AG04450 (cell line): ENCODE data around the gene PARP16. TPM values are rescaled to one million over a fixed set of nuclear protein-coding genes. Genes with fewer than 3 reads are reported as not detected.

ENCODE experiments used
- CTCF ChIA-PET: fragments of 300-600, 350-600 bp; formaldehyde crosslinking; extraction: SDS; loops from one replicate; lab custom pipeline; 2022; ENCODE audit warnings: antibody characterized with exemption, inconsistent platforms; lab: Charles Lee
- POLR2A ChIA-PET: fragments of 350-600 bp; formaldehyde crosslinking; extraction: SDS; loops from one replicate; lab custom pipeline; 2021; ENCODE audit warnings: antibody characterized with exemption, inconsistent platforms; lab: Yijun Ruan, JAX
- DNase-seq: peaks from one replicate; pipeline ENCODE4 v3.0.0-alpha.2; 2011; ENCODE audit warnings: low read depth, low spot score
- H3K27ac ChIP-seq: one replicate; pipeline ENCODE4 v1.5.1; 2012; ENCODE audit warnings: low read depth, low read length, control low read depth
- H3K27me3 ChIP-seq: one replicate; pipeline ENCODE4 v1.6.0; 2012; ENCODE audit warnings: low read length; ENCODE audit not compliant: control insufficient read depth, insufficient read depth
- H3K4me3 ChIP-seq: 2 replicates; pipeline ENCODE4 v1.5.1; 2011; ENCODE audit warnings: mild to moderate bottlenecking, low read depth, low read length, control low read depth
- H3K9me3 ChIP-seq: 2 replicates; pipeline ENCODE4 v1.5.1; 2012; ENCODE audit warnings: low read length; ENCODE audit not compliant: control insufficient read depth, insufficient read depth
- polyA plus RNA-seq: library from polyadenylated mRNA; depleted of rRNA; stranded (reverse); fragments of >200 nt; gene quantifications from 2 replicates; pipeline ENCODE4 v1.2.3, GENCODE V29; 2011
- TF ChIP-seq, protein P1 (sequence below): IDR thresholded peaks from 2 replicates; pipeline ENCODE4 v1.5.1; 2011; ENCODE audit warnings: low read depth, low read length, control low read depth, inconsistent platforms

The PARP16 gene
- polyA plus RNA-seq, 1 experiment: 5.3 TPM

GRCh38 chr15:65311760-65312159 lies 25.1 kb upstream of the PARP16 start:
- TF ChIP-seq, protein P1, sequence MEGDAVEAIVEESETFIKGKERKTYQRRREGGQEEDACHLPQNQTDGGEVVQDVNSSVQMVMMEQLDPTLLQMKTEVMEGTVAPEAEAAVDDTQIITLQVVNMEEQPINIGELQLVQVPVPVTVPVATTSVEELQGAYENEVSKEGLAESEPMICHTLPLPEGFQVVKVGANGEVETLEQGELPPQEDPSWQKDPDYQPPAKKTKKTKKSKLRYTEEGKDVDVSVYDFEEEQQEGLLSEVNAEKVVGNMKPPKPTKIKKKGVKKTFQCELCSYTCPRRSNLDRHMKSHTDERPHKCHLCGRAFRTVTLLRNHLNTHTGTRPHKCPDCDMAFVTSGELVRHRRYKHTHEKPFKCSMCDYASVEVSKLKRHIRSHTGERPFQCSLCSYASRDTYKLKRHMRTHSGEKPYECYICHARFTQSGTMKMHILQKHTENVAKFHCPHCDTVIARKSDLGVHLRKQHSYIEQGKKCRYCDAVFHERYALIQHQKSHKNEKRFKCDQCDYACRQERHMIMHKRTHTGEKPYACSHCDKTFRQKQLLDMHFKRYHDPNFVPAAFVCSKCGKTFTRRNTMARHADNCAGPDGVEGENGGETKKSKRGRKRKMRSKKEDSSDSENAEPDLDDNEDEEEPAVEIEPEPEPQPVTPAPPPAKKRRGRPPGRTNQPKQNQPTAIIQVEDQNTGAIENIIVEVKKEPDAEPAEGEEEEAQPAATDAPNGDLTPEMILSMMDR: no peak
- ChIA-PET POLR2A (no interaction called here), CTCF (interaction anchor here (2.0 kb wide), 1 partner anchor 89 kb away, joined by 5 read pairs; no protein-coding TSS in a partner anchor)
- no peak overlapping the region for H3K27ac ChIP-seq
- no peaks in the 10 kb centered on the region for H3K9me3 ChIP-seq
- H3K4me3 ChIP-seq: no peak overlapping the region
- DNase-seq: no peak
- H3K27me3 ChIP-seq: peaks cover 7% of the 10 kb centered on the region

GRCh38 chr15:65310431-65311137 lies 23.9 kb upstream of the PARP16 start:
- no peaks in the 10 kb centered on the region for H3K9me3 ChIP-seq
- H3K27ac ChIP-seq: peak overlapping the region; percentile 3
- ChIA-PET CTCF (interaction anchor here (1.4 kb wide), 2 partner anchors 8 to 75 kb away, joined by 4 to 6 read pairs; no protein-coding TSS in a partner anchor), POLR2A (interaction anchor here (0.6 to 0.8 kb wide), 2 partner anchors 125 to 596 kb away, joined by 3 read pairs; no protein-coding TSS in a partner anchor)
- TF ChIP-seq, protein P1: no peak
- DNase-seq: no peak
- H3K4me3 ChIP-seq: no peak overlapping the region
- peaks cover 7% of the 10 kb centered on the region for H3K27me3 ChIP-seq

DNA sequence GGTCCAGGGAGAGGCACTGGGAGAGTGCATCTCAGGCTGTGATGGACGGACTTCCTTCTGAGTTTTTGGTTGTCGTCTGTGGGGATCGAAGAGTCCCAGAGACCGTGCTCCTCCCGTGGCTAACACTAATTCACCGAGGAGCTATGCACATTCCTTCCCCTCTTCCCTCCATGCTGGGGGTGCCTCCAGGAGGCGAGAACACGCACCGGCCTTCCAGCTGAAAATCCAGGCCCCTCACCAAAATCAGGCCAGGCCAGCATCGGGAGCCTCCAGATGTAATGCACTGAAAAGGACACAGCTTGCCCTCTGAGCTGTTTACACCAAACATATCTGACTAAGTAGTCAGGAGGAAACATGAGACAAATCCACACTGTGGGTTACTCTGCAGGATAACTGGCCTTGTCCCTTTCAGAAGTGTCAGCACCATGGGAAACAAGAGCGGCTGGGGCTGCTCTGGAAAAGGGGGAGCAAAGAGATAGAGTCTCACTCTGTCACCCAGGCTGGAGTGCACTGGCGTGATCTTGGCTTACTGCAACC lies 23.3 kb upstream of the PARP16 start:
- peak; percentile 45 for DNase-seq
- POLR2A ChIA-PET: interaction anchor here (0.6 to 1.1 kb wide), 3 partner anchors 65 to 596 kb away, joined by 3 read pairs; no protein-coding TSS in a partner anchor

GRCh38 chr15:65307978-65308377 lies 21.3 kb upstream of the PARP16 start:
- Histone ChIP-seq H3K9me3 (no peaks in the 10 kb centered on the region), H3K27me3 (peaks cover 7% of the 10 kb centered on the region), H3K27ac (no peak overlapping the region), H3K4me3 (no peak overlapping the region)
- ChIA-PET POLR2A (no interaction called here), CTCF (interaction anchor here (1.1 to 1.7 kb wide), 3 partner anchors 9 to 77 kb away, joined by 3 to 5 read pairs (median 3); no protein-coding TSS in a partner anchor)
- no peak for DNase-seq
- TF ChIP-seq, protein P1: no peak

More for the DNA sequence above, 23.3 kb upstream of the PARP16 start:
- H3K9me3 ChIP-seq: no peaks in the 10 kb centered on the region
- TF ChIP-seq, protein P1: no peak
- CTCF ChIA-PET: interaction anchor here (1.4 kb wide), 2 partner anchors 9 to 76 kb away, joined by 4 to 6 read pairs; no protein-coding TSS in a partner anchor
- peaks cover 7% of the 10 kb centered on the region for H3K27me3 ChIP-seq
- peak overlapping the region; percentile 25 for H3K27ac ChIP-seq
- H3K4me3 ChIP-seq: no peak overlapping the region
